Activated B cell treated with CpG ODN at 0.5 μM for 24 hours (primary cell): Measurements from ENCODE around the gene ORAI3. TPM values are rescaled to one million over a fixed set of nuclear protein-coding genes. Genes with fewer than 3 reads are reported as not detected.

Experiments used
- ATAC-seq: fragments of 200-7000 bp; cut with Tn5 transposase; one replicate; pipeline ENCODE4 v1.10.0; 2021; ENCODE audit warnings: low read depth, mild to moderate bottlenecking, moderate library complexity
- CTCF ChIA-PET: fragments of 350-600 bp; sonication (Branson Sonifier 250); formaldehyde crosslinking; loops from one replicate; lab custom pipeline; 2021; ENCODE audit warnings: antibody characterized with exemption; lab: Charles Lee
- POLR2A ChIA-PET: fragments of 350-600 bp; sonication (Branson Sonifier 250); formaldehyde crosslinking; loops from one replicate; lab custom pipeline; 2021; ENCODE audit warnings: antibody characterized with exemption; lab: Charles Lee
- DNase-seq: peaks from one replicate; pipeline ENCODE4 v3.0.0; 2022
- H3K27ac Mint-ChIP-seq: one replicate; pipeline ENCODE4 v1.8.0; 2020; ENCODE audit warnings: mixed read lengths
- H3K27me3 Mint-ChIP-seq: one replicate; pipeline ENCODE4 v1.8.0; 2021; ENCODE audit warnings: mixed read lengths
- H3K36me3 Mint-ChIP-seq: one replicate; pipeline ENCODE4 v1.8.0; 2021; ENCODE audit warnings: low read depth, mixed read lengths
- H3K4me1 Mint-ChIP-seq: one replicate; pipeline ENCODE4 v1.8.0; 2021; ENCODE audit warnings: mixed read lengths
- H3K4me3 Mint-ChIP-seq: one replicate; pipeline ENCODE4 v1.8.0; 2020; ENCODE audit warnings: mild to moderate bottlenecking, mixed read lengths
- H3K9me3 Mint-ChIP-seq: one replicate; pipeline ENCODE4 v1.8.0; 2020; ENCODE audit warnings: mixed read lengths
- intact Hi-C: fragments of 100-400 bp; cut with micrococcal nuclease; formaldehyde crosslinking; loops from one replicate; pipeline ENCODE4 v1.15.1; 2024
- total RNA-seq: library from RNA; stranded (reverse); gene quantifications from 2 replicates; pipeline ENCODE4 v1.2.3, GENCODE V29; 2022
- TF ChIP-seq, protein P1 (sequence below): fragments of 200-600 bp; IDR thresholded peaks from one replicate; pipeline ENCODE4 v1.8.0; 2022; ENCODE audit warnings: antibody characterized with exemption, mild to moderate bottlenecking

The ORAI3 gene
- total RNA-seq, 1 donor from 2014 or later, result 30.6 TPM

GRCh38 chr16:30964574-30965226 is 15.8 kb downstream of the ORAI3 start:
- POLR2A ChIA-PET, result interaction anchor here (0.6 to 0.7 kb wide), 2 partner anchors 157 to 213 kb away, joined by 3 read pairs; no protein-coding TSS in a partner anchor
- TF ChIP-seq, protein P1, sequence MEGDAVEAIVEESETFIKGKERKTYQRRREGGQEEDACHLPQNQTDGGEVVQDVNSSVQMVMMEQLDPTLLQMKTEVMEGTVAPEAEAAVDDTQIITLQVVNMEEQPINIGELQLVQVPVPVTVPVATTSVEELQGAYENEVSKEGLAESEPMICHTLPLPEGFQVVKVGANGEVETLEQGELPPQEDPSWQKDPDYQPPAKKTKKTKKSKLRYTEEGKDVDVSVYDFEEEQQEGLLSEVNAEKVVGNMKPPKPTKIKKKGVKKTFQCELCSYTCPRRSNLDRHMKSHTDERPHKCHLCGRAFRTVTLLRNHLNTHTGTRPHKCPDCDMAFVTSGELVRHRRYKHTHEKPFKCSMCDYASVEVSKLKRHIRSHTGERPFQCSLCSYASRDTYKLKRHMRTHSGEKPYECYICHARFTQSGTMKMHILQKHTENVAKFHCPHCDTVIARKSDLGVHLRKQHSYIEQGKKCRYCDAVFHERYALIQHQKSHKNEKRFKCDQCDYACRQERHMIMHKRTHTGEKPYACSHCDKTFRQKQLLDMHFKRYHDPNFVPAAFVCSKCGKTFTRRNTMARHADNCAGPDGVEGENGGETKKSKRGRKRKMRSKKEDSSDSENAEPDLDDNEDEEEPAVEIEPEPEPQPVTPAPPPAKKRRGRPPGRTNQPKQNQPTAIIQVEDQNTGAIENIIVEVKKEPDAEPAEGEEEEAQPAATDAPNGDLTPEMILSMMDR, result no peak
- Mint-ChIP-seq H3K4me1 (peaks cover 9% of the 10 kb centered on the region), H3K36me3 (peaks cover 81% of the 10 kb centered on the region), H3K27ac (no peak overlapping the region), H3K4me3 (no peak overlapping the region), H3K9me3 (no peaks in the 10 kb centered on the region), H3K27me3 (no peaks in the 10 kb centered on the region)
- CTCF ChIA-PET, result interaction anchor here (0.9 kb wide), 1 partner anchor 18 kb away, joined by 3 read pairs; no protein-coding TSS in a partner anchor
- DNase-seq, result no peak
- no peak for ATAC-seq
- intact Hi-C loops, result no loop called here

DNA sequence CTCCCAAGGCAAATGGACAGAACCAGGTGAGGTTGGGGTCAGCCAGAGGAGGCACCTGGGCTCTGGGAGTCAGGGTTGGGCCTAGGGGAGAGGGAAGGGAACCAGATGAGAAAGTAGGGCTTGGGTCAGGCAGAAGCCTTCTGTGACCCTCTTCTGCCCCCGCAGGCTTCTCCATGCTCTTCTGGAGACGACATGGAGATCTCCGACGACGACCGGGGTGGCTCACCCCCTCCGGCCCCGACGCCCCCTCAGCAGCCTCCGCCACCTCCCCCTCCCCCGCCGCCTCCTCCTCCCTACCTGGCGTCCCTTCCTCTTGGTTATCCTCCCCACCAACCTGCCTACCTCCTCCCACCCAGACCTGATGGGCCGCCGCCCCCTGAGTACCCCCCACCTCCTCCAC is 16.6 kb downstream of the ORAI3 start:
- no peak overlapping the region for H3K27ac Mint-ChIP-seq
- ATAC-seq (no peak), DNase-seq (no peak)
- CTCF ChIA-PET, result no interaction called here
- intact Hi-C loops, result no loop called here
- H3K4me3 Mint-ChIP-seq, result no peak overlapping the region
- H3K27me3 Mint-ChIP-seq, result no peaks in the 10 kb centered on the region
- H3K9me3 Mint-ChIP-seq, result no peaks in the 10 kb centered on the region
- peaks cover 78% of the 10 kb centered on the region for H3K36me3 Mint-ChIP-seq
- TF ChIP-seq, protein P1, result no peak
- POLR2A ChIA-PET, result no interaction called here
- peaks cover 2% of the 10 kb centered on the region for H3K4me1 Mint-ChIP-seq

DNA sequence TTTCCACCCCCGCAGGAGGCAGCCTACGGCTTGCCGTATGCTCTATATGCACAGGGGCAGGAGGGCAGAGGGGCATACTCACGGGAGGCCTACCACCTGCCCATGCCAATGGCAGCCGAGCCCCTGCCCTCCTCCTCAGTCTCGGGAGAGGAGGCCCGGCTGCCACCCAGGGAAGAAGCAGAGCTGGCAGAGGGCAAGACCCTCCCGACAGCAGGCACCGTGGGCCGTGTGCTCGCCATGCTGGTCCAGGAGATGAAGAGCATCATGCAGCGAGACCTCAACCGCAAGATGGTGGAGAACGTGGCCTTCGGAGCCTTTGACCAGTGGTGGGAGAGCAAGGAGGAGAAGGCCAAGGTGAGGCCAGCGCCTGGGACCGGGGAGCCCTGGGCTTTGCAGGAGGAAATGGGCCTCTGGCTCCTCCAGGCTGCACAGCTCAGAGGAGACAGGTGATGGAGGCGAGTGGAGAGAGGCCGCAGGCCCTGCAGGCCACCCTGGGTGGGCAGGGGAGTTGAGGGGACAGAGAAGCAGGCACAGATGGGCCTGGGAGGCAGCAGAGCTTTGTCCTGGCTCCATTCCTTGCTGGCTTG is 17.3 kb downstream of the ORAI3 start:
- H3K4me3 Mint-ChIP-seq, result no peak overlapping the region
- ChIA-PET POLR2A (no interaction called here), CTCF (no interaction called here)
- DNase-seq, result no peak
- TF ChIP-seq, protein P1, result no peak
- no peak overlapping the region for H3K27ac Mint-ChIP-seq
- H3K36me3 Mint-ChIP-seq, result peaks cover 80% of the 10 kb centered on the region
- intact Hi-C loops, result no loop called here
- no peaks in the 10 kb centered on the region for H3K27me3 Mint-ChIP-seq
- no peaks in the 10 kb centered on the region for H3K4me1 Mint-ChIP-seq
- H3K9me3 Mint-ChIP-seq, result no peaks in the 10 kb centered on the region
- ATAC-seq, result no peak

DNA sequence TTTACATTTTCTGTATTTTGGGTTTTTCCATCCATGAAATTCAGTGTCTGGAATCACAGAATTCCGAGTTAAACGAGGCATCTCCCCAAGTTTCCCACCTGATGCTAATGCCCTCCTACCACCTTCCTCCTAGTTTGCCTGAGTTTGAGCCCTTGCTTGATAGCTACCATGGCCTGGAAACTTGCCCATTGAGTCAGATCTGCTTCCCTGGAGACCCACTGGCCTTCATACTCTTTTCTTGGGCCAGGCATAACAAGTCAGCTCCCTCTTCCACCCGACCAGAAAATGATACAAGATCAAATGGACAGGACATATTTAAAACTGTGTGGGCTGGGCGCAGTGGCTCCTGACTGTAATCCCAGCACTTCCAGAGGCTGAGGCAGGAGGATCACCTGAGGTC is 18.9 kb downstream of the ORAI3 start:
- DNase-seq (no peak), ATAC-seq (no peak)
- Mint-ChIP-seq H3K27ac (no peak overlapping the region), H3K4me3 (no peak overlapping the region), H3K27me3 (no peaks in the 10 kb centered on the region), H3K9me3 (no peaks in the 10 kb centered on the region), H3K4me1 (no peaks in the 10 kb centered on the region), H3K36me3 (peaks cover 81% of the 10 kb centered on the region)
- CTCF ChIA-PET, result no interaction called here
- POLR2A ChIA-PET, result interaction anchor here (0.9 kb wide), 1 partner anchor 19 kb away, joined by 3 read pairs; the partner anchor contains the start of gene ORAI3
- TF ChIP-seq, protein P1, result no peak
- intact Hi-C loops, result no loop called here

- no peak for ATAC-seq
- POLR2A ChIA-PET, result interaction anchor here (0.6 to 0.8 kb wide), 2 partner anchors 12 to 235 kb away, joined by 3 read pairs; partner anchors contain the start of gene SETD1A
- Mint-ChIP-seq H3K4me1 (no peaks in the 10 kb centered on the region), H3K27me3 (no peaks in the 10 kb centered on the region), H3K9me3 (no peaks in the 10 kb centered on the region), H3K4me3 (no peak overlapping the region), H3K36me3 (peaks cover 83% of the 10 kb centered on the region), H3K27ac (no peak overlapping the region)
- CTCF ChIA-PET, result no interaction called here
- intact Hi-C loops, result no loop called here
- no peak for DNase-seq
- TF ChIP-seq, protein P1, result no peak
Measured at GRCh38 chr16:30969246-30969842, 20.5 kb downstream of the ORAI3 start.
